Left kidney (tissue), 2 donors: ENCODE results near the gene PKP1. TPM values are rescaled to one million over a fixed set of nuclear protein-coding genes. Genes with fewer than 3 reads are reported as not detected.

ENCODE experiments used
- DNase-seq: peaks from one replicate; pipeline ENCODE4 v3.0.0-alpha.2; 2013
- polyA plus RNA-seq: library from polyadenylated mRNA; unstranded; fragments of 120-200 nt; gene quantifications from one replicate; pipeline ENCODE4 v1.2.1, GENCODE V29; 2013; ENCODE audit not compliant: insufficient read length

Gene PKP1
- polyA plus RNA-seq, 1 donor, result 0.10 TPM

GRCh38 chr1:201371276-201371675 lies 88.0 kb downstream of the PKP1 start:
- no peak for DNase-seq

- DNase-seq, result no peak
Observed at GRCh38 chr1:201371792-201372191, 88.5 kb downstream of the PKP1 start.

- DNase-seq, result no peak
Observed at GRCh38 chr1:201374364-201374763, 91.1 kb downstream of the PKP1 start.

- no peak for DNase-seq
Observed at GRCh38 chr1:201375169-201375568, 91.9 kb downstream of the PKP1 start.

- DNase-seq, result no peak
Observed at GRCh38 chr1:201376107-201376463, 92.8 kb downstream of the PKP1 start.

- peak; percentile 63 for DNase-seq
Observed at GRCh38 chr1:201376464-201377374, 93.4 kb downstream of the PKP1 start.

- DNase-seq, result no peak
Observed at GRCh38 chr1:201377611-201378092, 94.3 kb downstream of the PKP1 start, which contains the start of gene TNNT2. TSS of gene TNNT2 (minus strand) at chr1:201377680. CDS start at chr1:201373254, 4,426 bp downstream.

- DNase-seq, result no peak
Observed at GRCh38 chr1:201378804-201379203, 95.5 kb downstream of the PKP1 start.

- no peak for DNase-seq
Observed at GRCh38 chr1:201379733-201380242, 96.5 kb downstream of the PKP1 start.

GRCh38 chr1:201381130-201381529 lies 97.8 kb downstream of the PKP1 start:
- DNase-seq, result no peak

Other genes starting within 250 kb of the PKP1 start
- gene CACNA1S, start 171.1 kb upstream of the PKP1 start, polyA plus RNA-seq, result 0.53 TPM
- 0.15 TPM for gene ASCL5, start 156.3 kb upstream of the PKP1 start, polyA plus RNA-seq
- 130 TPM for gene TMEM9, start 129.0 kb upstream of the PKP1 start, polyA plus RNA-seq
- gene IGFN1, start 92.7 kb upstream of the PKP1 start, polyA plus RNA-seq, result 0.91 TPM
- 56.4 TPM for gene TNNT2, start 94.2 kb downstream of the PKP1 start, polyA plus RNA-seq
- gene LAD1, start 115.8 kb downstream of the PKP1 start, polyA plus RNA-seq, result 28.4 TPM
- 58.4 TPM for gene TNNI1, start 138.2 kb downstream of the PKP1 start, polyA plus RNA-seq
- gene PHLDA3, start 185.7 kb downstream of the PKP1 start, polyA plus RNA-seq, result 9.6 TPM
- 134 TPM for gene CSRP1, start 223.6 kb downstream of the PKP1 start, polyA plus RNA-seq